Right ventricle myocardium superior (tissue), 1 donor: ENCODE measurements around the gene TMEM63A. TPM values are rescaled to one million over a fixed set of nuclear protein-coding genes. Genes with fewer than 3 reads are reported as not detected.

Experiments used
- microRNA-seq: library from miRNA; unstranded; fragments of <30 nt; microRNA quantifications from one replicate; pipeline ENCODE4 v1.2.0, GENCODE V29; 2020
- total RNA-seq: library from RNA; stranded (reverse); fragmentation: NEBNext Ultra II Directional; extraction: Animal tissue kit (Norgen Biotek cat#: 25700); gene quantifications from one replicate; pipeline ENCODE4 v1.2.1, GENCODE V29; 2021
- donor health status: DM: no; HTN: yes; CAD: no; lungs with severe emphysema.

The TMEM63A gene
- total RNA-seq, 1 donor from 2014 or later = 37.0 TPM

Small RNA genes lying within 50 kb of the gene (microRNA-seq; reads per million reads assigned to microRNA genes)
- not detected for gene MIR6741

Other genes starting within 250 kb of the TMEM63A start
- 70.4 TPM for gene ENAH, start 229.3 kb downstream of the TMEM63A start, total RNA-seq
- 188 TPM for gene SRP9, start 104.6 kb downstream of the TMEM63A start, total RNA-seq
- gene EPHX1, start 72.3 kb downstream of the TMEM63A start, total RNA-seq = 68.6 TPM
- gene LEFTY1, start 6.8 kb upstream of the TMEM63A start, total RNA-seq = 0.13 TPM
- 60.3 TPM for gene PYCR2, start 41.9 kb upstream of the TMEM63A start, total RNA-seq
- gene LEFTY2, start 58.8 kb upstream of the TMEM63A start, total RNA-seq = 0.24 TPM
- 9.4 TPM for gene SDE2, start 117.0 kb upstream of the TMEM63A start, total RNA-seq
- 271 TPM for gene H3-3A, start 180.3 kb upstream of the TMEM63A start, total RNA-seq